Gastroesophageal sphincter (tissue), 4 donors: ENCODE measurements around the gene PTPRN2. TPM values are rescaled to one million over a fixed set of nuclear protein-coding genes. Genes with fewer than 3 reads are reported as not detected.

Experiments used
- ATAC-seq: fragments of 150-250 bp; one replicate; pipeline ENCODE4 v1.9.1; 2016; ENCODE audit warnings: mild to moderate bottlenecking, moderate library complexity
- H3K27ac ChIP-seq, 4 donors: fragments of 200-600 bp; sonication (generic) in 3 of 4; 1 replicate in 3 of 4; 2 replicates in 1 of 4; pipeline ENCODE4 v1.5.1; 2016 to 2019
- H3K27me3 ChIP-seq: fragments of 200-600 bp; sonication (generic); one replicate; pipeline ENCODE4 v1.5.1; 2019
- H3K36me3 ChIP-seq, 2 donors: fragments of 200-600 bp; sonication (generic); one replicate each; pipeline ENCODE4 v1.5.1; 2019; ENCODE audit warnings: control low read depth in 1 of 2
- H3K4me1 ChIP-seq, 3 donors: fragments of 200-600 bp; sonication (generic); 1 replicate in 2 of 3; 2 replicates in 1 of 3; pipeline ENCODE4 v1.5.1; 2016 to 2019; ENCODE audit warnings: control low read depth in 2 of 3
- H3K4me3 ChIP-seq, 2 donors: fragments of 200-600 bp; sonication (generic); one replicate each; pipeline ENCODE4 v1.5.1; 2019; ENCODE audit warnings: mild to moderate bottlenecking in 1 of 2, moderate library complexity in 1 of 2
- H3K9me3 ChIP-seq, 3 donors: fragments of 200-600 bp; sonication (generic); one replicate each; pipeline ENCODE4 v1.5.1; 2017 to 2019; ENCODE audit warnings: control low read depth in 2 of 3
- EP300 ChIP-seq: sonication (generic); formaldehyde crosslinking; IDR thresholded peaks from one replicate; pipeline ENCODE4 v1.6.1; 2017; ENCODE audit warnings: antibody characterized with exemption, mild to moderate bottlenecking
- POLR2A ChIP-seq, 2 donors: fragments of 450-650 bp; IDR thresholded peaks; one replicate each; pipeline ENCODE4 v1.6.1; 2017; ENCODE audit warnings: antibody characterized with exemption in 2 of 2, mild to moderate bottlenecking in 2 of 2, moderate library complexity in 1 of 2
- POLR2AphosphoS5 ChIP-seq: sonication (generic); formaldehyde crosslinking; IDR thresholded peaks from one replicate; pipeline ENCODE4 v1.6.1; 2017; ENCODE audit warnings: antibody characterized with exemption
- WGBS, 2 donors: methylation state at CpG; one replicate each; pipeline ENCODE4 v1.1.5; 2018; ENCODE audit warnings: low coverage in 1 of 2; 5-methylcytosine and 5-hydroxymethylcytosine counted together
- total RNA-seq, 4 donors: library from RNA; depleted of rRNA; stranded (reverse); fragments of >200 nt; gene quantifications; one replicate each; pipeline ENCODE4 v1.1.0, GENCODE V29; 2016
- TF ChIP-seq, protein P1 (sequence below), 4 experiments: fragments of 200-600 bp in 2 of 4; fragments of 450-650 bp in 2 of 4; sonication (generic) in 1 of 4; IDR thresholded peaks; one replicate each; pipeline ENCODE4 v1.5.1; 2017 to 2019; ENCODE audit warnings: antibody characterized with exemption in 4 of 4, mild to moderate bottlenecking in 2 of 4, moderate library complexity in 2 of 4

Gene PTPRN2
- total RNA-seq, 4 donors from 2014 or later, result 1.7 to 4.7 (median 3.3) TPM

DNA sequence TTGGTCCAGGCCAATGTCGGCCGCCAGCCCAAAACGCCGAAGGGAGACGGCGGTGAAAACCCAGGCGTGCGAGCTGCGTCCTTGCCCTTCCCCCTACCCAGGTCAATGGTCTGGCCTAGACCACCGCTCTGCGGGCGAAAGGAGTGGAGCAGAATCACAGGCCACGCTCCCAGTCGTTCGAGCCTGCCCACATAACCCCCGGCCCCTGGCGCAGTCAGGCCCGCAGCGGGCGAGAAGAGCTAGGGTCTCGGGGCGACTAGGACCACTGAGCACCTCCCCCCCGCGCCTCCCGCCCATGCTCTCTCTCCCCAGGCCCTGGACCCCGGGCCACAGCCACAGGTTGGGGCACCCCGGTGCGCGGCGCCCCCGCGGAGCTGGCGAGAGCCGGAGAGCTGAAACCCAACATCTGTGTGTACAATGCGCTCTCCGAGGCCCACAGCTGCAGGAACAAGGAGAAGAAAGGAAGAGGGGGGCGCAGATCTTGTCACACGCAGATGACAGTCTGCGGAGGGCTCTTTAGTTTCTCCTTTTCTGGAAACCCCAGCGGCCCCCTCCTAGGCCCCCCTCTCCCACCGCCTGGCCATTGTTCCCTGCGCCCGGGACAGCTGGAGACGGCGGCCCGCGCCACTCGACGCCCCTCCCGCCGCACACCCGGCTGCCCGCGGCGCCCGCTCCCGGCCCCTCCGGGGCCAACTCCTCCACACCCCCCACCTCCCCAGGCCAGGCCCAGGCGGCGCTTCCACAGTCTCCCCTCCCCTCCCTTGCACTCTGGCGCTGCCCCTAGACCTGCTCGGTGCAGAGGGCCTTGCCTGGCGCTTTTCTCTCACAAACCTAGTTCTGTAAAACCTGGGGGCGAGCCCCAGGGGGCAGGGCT lies 895.8 kb downstream of the PTPRN2 start:
- peak overlapping the region in 1 of 4 donors; percentile 37 for H3K27ac ChIP-seq
- TF ChIP-seq EP300 (no peak), POLR2A (IDR thresholded peaks at IDR 0.05) (no peak), POLR2AphosphoS5 (no peak)
- TF ChIP-seq, protein P1, sequence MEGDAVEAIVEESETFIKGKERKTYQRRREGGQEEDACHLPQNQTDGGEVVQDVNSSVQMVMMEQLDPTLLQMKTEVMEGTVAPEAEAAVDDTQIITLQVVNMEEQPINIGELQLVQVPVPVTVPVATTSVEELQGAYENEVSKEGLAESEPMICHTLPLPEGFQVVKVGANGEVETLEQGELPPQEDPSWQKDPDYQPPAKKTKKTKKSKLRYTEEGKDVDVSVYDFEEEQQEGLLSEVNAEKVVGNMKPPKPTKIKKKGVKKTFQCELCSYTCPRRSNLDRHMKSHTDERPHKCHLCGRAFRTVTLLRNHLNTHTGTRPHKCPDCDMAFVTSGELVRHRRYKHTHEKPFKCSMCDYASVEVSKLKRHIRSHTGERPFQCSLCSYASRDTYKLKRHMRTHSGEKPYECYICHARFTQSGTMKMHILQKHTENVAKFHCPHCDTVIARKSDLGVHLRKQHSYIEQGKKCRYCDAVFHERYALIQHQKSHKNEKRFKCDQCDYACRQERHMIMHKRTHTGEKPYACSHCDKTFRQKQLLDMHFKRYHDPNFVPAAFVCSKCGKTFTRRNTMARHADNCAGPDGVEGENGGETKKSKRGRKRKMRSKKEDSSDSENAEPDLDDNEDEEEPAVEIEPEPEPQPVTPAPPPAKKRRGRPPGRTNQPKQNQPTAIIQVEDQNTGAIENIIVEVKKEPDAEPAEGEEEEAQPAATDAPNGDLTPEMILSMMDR (IDR thresholded peaks at IDR 0.05), result no peak
- H3K9me3 ChIP-seq, result peaks cover 0 to 5% (median 0%) of the 10 kb centered on the region in 3 donors
- peaks cover 75% of the 10 kb centered on the region for H3K27me3 ChIP-seq
- no peak for ATAC-seq
- peaks cover 0 to 54% (median 9%) of the 10 kb centered on the region in 3 donors for H3K4me1 ChIP-seq
- WGBS, 2 donors, result 8% methylated on average over 16 of the region's 64 CpGs; no CpG with 5 or more reads in 1 of the 2 donors
- H3K36me3 ChIP-seq, result no peaks in the 10 kb centered on the region
- H3K4me3 ChIP-seq, result peak overlapping the region in 1 of 2 donors; percentile 50

- TF ChIP-seq POLR2A (IDR thresholded peaks at IDR 0.05) (no peak), POLR2AphosphoS5 (no peak), EP300 (no peak)
- Histone ChIP-seq H3K9me3 (peaks cover 0 to 5% (median 0%) of the 10 kb centered on the region in 3 donors), H3K36me3 (no peaks in the 10 kb centered on the region), H3K27me3 (peaks cover 83% of the 10 kb centered on the region), H3K4me1 (peaks cover 0 to 56% (median 9%) of the 10 kb centered on the region in 3 donors), H3K27ac (peak overlapping the region in 1 of 4 donors; percentile 37), H3K4me3 (peak overlapping the region in 1 of 2 donors; percentile 50)
- ATAC-seq, result peak; percentile 90
- WGBS, 2 donors, result 0 to 3% methylated on average over 5 to 11 of the region's 72 CpGs
These were observed 896.6 kb downstream of the PTPRN2 start for GRCh38 chr7:157690833-157691585.

- ATAC-seq, result peak; percentile 9
- H3K9me3 ChIP-seq, result no peaks in the 10 kb centered on the region
- TF ChIP-seq EP300 (no peak), POLR2AphosphoS5 (no peak), POLR2A (IDR thresholded peaks at IDR 0.05) (no peak)
- TF ChIP-seq, protein P1 (IDR thresholded peaks at IDR 0.05), result no peak
- peak overlapping the region in 1 of 4 donors; percentile 52 for H3K27ac ChIP-seq
- no peaks in the 10 kb centered on the region for H3K36me3 ChIP-seq
- H3K4me3 ChIP-seq, result peak overlapping the region in 1 of 2 donors; percentile 50
- peaks cover 0 to 63% (median 9%) of the 10 kb centered on the region in 3 donors for H3K4me1 ChIP-seq
- 0% methylated on average over 5 of the region's 70 CpGs; no CpG with 5 or more reads in 1 of the 2 donors for WGBS, 2 donors
- H3K27me3 ChIP-seq, result peaks cover 90% of the 10 kb centered on the region
These were observed 897.4 kb downstream of the PTPRN2 start for GRCh38 chr7:157690058-157690832.

DNA sequence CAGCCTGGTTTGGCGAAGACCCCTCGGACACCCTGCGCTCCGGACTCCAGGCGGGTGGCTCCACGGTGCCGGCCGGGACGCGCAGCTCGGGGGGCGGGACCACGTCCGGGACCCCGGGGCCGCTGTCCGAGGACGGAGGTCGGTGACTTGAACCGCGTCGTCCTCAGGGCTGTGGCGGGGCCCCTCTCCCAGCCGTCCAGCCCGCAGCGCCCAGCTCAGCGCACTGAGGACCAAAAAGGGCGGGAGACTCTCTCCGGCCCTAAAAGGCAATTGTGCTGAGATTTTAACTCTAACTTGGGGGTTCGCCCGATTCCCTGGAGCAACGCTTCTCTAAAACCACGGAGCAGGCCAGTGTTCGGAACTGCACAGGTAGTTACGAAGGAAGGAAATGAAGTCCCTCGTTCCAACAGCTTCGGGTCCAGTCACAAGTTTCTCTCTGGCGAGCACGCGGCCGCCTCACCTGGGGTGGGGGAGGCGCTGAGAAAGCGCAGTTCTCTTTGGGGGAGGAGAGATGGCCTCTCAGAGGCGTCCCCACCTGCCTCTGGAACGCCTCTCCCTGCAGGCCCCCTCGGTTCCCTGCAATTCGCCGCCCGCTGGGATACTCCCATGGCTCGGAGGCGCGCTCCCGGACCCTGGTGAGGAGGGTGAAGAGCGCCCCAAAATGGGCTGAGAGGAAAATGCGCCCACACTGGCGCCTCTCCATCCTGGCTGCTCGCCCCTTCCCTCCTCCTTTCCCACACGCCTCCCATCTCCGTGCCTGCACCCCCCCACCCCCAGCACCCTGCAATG lies 898.2 kb downstream of the PTPRN2 start:
- Histone ChIP-seq H3K4me1 (peaks cover 0 to 71% (median 9%) of the 10 kb centered on the region in 3 donors), H3K4me3 (peak overlapping the region in 1 of 2 donors; percentile 50), H3K9me3 (no peaks in the 10 kb centered on the region), H3K27ac (no peak overlapping the region), H3K36me3 (no peaks in the 10 kb centered on the region), H3K27me3 (peaks cover 98% of the 10 kb centered on the region)
- WGBS, 2 donors, result no CpG with 5 or more reads among the region's 59 CpGs
- TF ChIP-seq POLR2AphosphoS5, result no peak
- TF ChIP-seq, protein P1 (IDR thresholded peaks at IDR 0.05), result no peak
- no peak for TF ChIP-seq POLR2A (IDR thresholded peaks at IDR 0.05)
- no peak for TF ChIP-seq EP300
- no peak for ATAC-seq
